ENCODE results near the gene SIX3.

DNA sequence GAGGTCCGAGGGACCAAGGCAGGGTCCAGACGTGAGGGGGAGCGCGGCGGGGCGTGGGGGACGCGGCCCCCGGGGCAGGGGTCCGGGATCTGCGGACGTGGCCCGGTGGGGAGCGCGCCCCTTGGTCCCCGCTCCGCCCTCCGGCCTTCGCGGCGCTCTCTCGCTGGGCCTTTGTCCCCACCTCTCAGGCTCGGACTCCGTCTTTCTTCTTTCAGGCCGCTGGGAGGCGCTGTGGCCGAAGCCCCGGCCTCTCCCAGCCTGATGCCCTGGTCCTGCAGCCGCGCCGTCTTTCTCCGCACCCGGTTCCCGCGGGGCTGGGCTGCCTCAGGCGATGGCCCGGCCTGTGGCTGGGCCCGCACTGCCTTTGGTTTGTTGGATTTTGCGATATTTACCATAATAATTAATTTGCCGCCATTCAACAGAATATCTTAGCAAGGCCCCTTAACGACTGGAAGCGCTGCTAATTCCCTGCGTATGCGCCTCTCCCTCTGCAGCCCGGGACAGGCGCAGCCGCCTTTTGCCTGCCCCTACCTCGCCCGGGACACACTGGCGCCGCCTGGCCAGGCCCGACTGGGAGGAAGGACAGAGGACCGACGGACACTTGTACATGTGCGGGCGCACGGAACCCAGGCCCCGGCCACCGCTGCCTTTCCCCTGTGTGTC is 10.8 kb downstream of the SIX3 start:
- TF ChIP-seq, protein P1, sequence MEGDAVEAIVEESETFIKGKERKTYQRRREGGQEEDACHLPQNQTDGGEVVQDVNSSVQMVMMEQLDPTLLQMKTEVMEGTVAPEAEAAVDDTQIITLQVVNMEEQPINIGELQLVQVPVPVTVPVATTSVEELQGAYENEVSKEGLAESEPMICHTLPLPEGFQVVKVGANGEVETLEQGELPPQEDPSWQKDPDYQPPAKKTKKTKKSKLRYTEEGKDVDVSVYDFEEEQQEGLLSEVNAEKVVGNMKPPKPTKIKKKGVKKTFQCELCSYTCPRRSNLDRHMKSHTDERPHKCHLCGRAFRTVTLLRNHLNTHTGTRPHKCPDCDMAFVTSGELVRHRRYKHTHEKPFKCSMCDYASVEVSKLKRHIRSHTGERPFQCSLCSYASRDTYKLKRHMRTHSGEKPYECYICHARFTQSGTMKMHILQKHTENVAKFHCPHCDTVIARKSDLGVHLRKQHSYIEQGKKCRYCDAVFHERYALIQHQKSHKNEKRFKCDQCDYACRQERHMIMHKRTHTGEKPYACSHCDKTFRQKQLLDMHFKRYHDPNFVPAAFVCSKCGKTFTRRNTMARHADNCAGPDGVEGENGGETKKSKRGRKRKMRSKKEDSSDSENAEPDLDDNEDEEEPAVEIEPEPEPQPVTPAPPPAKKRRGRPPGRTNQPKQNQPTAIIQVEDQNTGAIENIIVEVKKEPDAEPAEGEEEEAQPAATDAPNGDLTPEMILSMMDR (IDR thresholded peaks at IDR 0.05) = peak; percentile 27 to 64 (median 46)
- TF ChIP-seq EP300 (IDR thresholded peaks at IDR 0.05) (no peak), POLR2A (IDR thresholded peaks at IDR 0.05) (no peak)
